SJSA1 (cell line): ENCODE data around the gene CELSR1. TPM values are rescaled to one million over a fixed set of nuclear protein-coding genes. Genes with fewer than 3 reads are reported as not detected.

Experiments used
- DNase-seq, 2 experiments: peaks; one replicate each; pipeline ENCODE4 v3.0.0-alpha.2; 2015 to 2020; ENCODE audit warnings: low spot score in 2 of 2, low read depth in 1 of 2
- H3K27ac ChIP-seq: fragments of 250-450 bp; sonication (Bioruptor Pico); 2 replicates; pipeline ENCODE4 v1.5.1; 2020; ENCODE audit warnings: mild to moderate bottlenecking, moderate library complexity
- H3K27me3 ChIP-seq: fragments of 250-450 bp; sonication (Bioruptor Pico); replicated peaks from 2 replicates; pipeline ENCODE4 v1.5.1; 2020; ENCODE audit warnings: mild to moderate bottlenecking, moderate library complexity
- H3K36me3 ChIP-seq: fragments of 250-450 bp; sonication (Bioruptor Pico); 2 replicates; pipeline ENCODE4 v1.5.1; 2020; ENCODE audit warnings: mild to moderate bottlenecking
- H3K4me1 ChIP-seq: fragments of 250-450 bp; sonication (Bioruptor Pico); replicated peaks from 2 replicates; pipeline ENCODE4 v1.6.1; 2021; ENCODE audit warnings: mild to moderate bottlenecking
- H3K4me3 ChIP-seq: fragments of 250-450 bp; sonication (Bioruptor Pico); 2 replicates; pipeline ENCODE4 v1.5.1; 2020; ENCODE audit warnings: mild to moderate bottlenecking
- H3K9me3 ChIP-seq: fragments of 250-450 bp; sonication (Bioruptor Pico); replicated peaks from 2 replicates; pipeline ENCODE4 v1.5.1; 2020; ENCODE audit warnings: mild to moderate bottlenecking
- total RNA-seq: library from RNA; depleted of rRNA; stranded (reverse); fragments of >200 nt; shearing (Covaris generic); gene quantifications from 2 replicates; pipeline ENCODE4 v1.2.3, GENCODE V29; 2014

The CELSR1 gene
- total RNA-seq, 1 experiment from 2014 or later: 1.1 TPM

DNA sequence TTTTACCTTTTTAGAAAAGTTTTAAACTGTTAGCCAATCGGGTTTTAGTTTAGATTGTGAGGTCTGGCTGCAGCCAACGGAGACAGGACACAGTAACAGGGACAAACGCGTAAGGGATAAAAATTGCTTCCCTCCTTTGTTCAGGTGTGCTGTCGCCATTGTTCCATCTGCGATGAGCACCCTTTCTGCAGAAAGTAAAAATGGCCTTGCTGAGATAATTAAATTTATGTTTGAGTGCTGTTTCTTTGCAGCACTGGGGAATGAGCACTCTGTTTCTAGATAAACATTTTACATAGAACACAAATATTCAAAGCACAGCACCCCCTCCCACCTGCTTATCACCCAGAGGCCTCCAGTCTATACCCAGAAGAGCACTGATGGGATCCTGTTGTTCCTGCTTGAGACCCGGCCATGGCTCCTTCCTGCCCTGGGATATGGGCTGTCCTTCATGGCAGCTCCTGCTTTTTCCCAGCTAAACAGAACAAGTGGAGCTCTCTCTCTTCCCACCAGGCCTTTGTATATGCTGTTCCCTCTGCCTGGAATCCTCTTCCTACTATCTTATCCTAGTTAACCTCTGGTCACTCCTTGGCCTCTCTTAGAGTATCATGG is 34.3 kb upstream of the CELSR1 start:
- Histone ChIP-seq H3K27me3 (no peaks in the 10 kb centered on the region), H3K4me1 (peaks cover 6% of the 10 kb centered on the region), H3K9me3 (no peaks in the 10 kb centered on the region), H3K36me3 (no peaks in the 10 kb centered on the region), H3K27ac (no peak overlapping the region), H3K4me3 (no peak overlapping the region)
- DNase-seq: no peak

DNA sequence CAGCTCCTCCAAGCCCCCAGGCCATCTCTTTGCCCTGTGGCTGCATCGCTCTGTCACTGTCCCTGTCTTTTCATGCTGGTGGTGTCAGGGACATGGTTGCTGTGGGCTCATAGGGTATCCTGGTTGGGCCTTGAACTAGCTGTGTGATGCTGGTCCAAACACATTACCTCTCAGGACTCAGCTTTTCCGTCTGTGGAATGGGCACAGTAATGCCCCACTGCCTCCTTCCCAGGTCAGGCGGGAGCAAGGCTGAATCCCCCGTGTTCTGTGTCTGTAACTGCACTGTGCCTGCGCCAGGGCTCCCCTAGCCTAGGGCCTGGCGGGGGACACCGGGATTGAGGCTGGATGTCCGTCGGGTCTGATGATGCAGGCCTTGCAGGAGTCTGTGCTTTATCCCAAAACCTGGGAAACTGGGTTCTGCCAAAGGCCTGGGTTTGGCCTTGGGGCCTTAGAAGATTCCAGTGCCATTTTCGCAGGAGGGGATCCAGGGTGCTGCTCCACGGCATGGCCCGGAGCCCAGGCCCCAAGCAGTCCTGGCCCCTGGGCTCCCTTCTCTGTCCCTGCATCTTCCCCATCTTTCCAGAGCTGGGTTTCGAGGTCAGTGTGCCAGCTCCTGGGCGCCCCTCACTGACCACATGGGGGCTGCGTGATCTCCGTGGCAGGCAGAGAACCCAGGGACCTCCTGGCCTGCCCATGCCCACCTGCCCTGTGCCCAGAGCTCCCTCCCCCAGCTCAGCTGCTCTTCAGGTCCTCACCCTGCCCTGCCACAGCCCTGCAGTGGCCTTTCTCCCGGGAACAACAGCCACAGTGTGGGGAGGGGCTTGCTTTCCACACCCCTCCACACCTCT is 32.7 kb upstream of the CELSR1 start:
- DNase-seq: no peak
- H3K4me1 ChIP-seq: no peaks in the 10 kb centered on the region
- H3K9me3 ChIP-seq: no peaks in the 10 kb centered on the region
- H3K4me3 ChIP-seq: no peak overlapping the region
- H3K27me3 ChIP-seq: no peaks in the 10 kb centered on the region
- H3K36me3 ChIP-seq: no peaks in the 10 kb centered on the region
- H3K27ac ChIP-seq: no peak overlapping the region

GRCh38 chr22:46569055-46569847 is 31.8 kb upstream of the CELSR1 start:
- Histone ChIP-seq H3K4me3 (no peak overlapping the region), H3K27me3 (no peaks in the 10 kb centered on the region), H3K4me1 (peaks cover 4% of the 10 kb centered on the region), H3K36me3 (no peaks in the 10 kb centered on the region), H3K9me3 (no peaks in the 10 kb centered on the region), H3K27ac (no peak overlapping the region)
- no peak for DNase-seq

DNA sequence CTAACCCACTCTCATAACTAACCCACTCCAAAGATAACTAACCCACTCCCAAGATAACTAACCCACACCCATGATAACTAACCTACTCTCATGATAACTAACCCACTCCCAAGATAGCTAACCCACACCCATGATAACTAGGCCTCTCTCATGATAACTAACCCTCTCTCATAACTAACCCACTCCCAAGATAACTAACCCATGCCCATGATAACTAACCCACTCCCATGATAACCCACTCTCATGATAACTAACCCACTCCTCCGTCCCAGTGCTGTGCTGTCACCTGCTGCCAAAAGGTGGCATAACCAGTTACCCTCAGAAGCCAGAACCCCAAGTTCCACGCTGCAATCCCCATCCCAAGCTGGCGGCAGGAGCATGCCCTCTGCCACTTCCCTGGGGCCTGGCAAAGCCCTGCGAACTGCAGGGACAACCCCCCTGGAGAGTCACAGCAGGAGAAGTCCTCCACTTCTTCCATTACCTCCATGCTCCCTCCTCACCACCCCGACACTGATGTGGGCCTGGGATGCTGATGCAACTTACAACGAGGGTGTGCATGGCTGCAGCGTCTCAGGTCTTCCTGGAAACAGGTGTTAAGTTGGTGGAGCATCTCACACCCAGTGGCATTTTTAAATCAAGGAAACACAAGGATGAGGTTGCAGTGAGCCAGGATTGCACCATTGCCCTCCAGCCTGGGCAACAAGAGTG is 30.8 kb upstream of the CELSR1 start:
- Histone ChIP-seq H3K4me3 (no peak overlapping the region), H3K9me3 (no peaks in the 10 kb centered on the region), H3K36me3 (no peaks in the 10 kb centered on the region), H3K4me1 (peaks cover 13% of the 10 kb centered on the region), H3K27me3 (no peaks in the 10 kb centered on the region), H3K27ac (no peak overlapping the region)
- DNase-seq: no peak

- Histone ChIP-seq H3K36me3 (no peaks in the 10 kb centered on the region), H3K4me3 (no peak overlapping the region), H3K27ac (no peak overlapping the region), H3K9me3 (no peaks in the 10 kb centered on the region), H3K4me1 (peaks cover 13% of the 10 kb centered on the region), H3K27me3 (no peaks in the 10 kb centered on the region)
- no peak for DNase-seq
Measured at GRCh38 chr22:46567471-46567870, 30.1 kb upstream of the CELSR1 start.

DNA sequence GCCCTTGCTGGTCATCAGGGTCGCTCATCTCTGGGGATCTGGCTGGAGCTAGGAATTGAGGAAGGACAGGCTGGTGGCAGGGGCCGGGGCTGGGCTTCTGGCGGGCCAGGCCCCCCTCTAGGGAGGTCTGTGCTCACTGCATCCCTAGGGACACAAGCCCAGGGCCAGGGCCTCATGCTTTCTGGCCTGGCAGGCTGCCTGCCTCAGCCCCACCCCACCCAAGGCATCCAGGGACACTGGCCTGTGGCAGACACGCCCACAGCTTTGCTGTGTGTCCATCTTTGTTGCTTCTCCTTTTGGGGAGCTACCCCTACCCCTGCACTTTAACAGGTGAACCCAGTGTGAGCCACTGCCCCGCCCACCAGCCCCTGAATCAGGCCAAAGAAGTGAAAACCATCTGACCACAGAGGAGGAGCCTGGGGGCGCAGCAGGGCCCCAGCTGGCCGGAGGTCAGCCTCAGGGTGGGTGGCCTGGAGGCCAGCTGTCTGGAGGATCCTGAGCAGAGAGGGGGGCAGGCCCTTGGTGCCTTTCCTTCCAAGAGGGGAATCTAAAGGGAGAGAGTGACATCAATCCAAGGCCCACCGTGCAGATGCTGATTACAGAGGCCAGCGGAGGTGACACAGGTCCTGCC is 26.8 kb upstream of the CELSR1 start:
- DNase-seq: peak in 1 of 2 experiments; percentile 35
- Histone ChIP-seq H3K9me3 (no peaks in the 10 kb centered on the region), H3K27ac (no peak overlapping the region), H3K4me3 (no peak overlapping the region), H3K27me3 (no peaks in the 10 kb centered on the region), H3K4me1 (peaks cover 13% of the 10 kb centered on the region), H3K36me3 (no peaks in the 10 kb centered on the region)

DNA sequence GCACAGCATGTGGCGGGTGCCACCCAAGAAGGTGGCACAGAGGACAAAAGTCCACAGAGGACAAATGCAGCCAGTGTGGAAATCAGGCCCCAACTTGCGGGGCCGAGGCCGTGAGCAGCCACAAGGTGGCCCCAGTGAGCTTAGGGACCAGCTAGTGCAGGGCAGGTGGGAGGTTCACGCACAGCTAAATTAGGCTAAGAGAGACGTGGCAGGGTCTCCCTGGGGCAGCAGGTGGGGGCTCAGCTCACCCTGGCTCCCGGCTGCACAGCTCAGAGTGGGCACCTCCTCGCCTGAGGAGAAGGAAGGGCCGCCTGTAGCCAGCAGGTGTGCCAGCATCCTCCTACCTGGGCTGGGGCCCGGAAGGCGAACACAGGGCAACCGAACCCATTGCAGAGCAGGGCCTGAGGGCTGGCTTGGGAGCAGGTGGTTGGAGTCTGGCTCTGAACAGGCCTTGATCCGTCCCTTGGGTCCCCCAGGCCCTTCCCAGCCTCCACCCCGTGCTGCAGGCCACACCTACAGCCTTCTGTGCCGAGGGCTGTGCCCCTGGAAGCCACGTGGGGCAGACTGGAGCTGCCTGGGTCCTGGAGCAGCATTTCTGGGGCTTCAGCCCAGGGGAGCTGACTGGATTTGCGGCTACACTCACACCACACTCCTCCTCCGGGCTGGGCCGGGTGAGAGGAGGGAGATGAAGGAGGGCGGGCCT is 26.1 kb upstream of the CELSR1 start:
- no peak overlapping the region for H3K27ac ChIP-seq
- H3K4me3 ChIP-seq: no peak overlapping the region
- DNase-seq: peak in 1 of 2 experiments; percentile 45
- no peaks in the 10 kb centered on the region for H3K9me3 ChIP-seq
- peaks cover 13% of the 10 kb centered on the region for H3K4me1 ChIP-seq
- H3K27me3 ChIP-seq: no peaks in the 10 kb centered on the region
- H3K36me3 ChIP-seq: no peaks in the 10 kb centered on the region

DNA sequence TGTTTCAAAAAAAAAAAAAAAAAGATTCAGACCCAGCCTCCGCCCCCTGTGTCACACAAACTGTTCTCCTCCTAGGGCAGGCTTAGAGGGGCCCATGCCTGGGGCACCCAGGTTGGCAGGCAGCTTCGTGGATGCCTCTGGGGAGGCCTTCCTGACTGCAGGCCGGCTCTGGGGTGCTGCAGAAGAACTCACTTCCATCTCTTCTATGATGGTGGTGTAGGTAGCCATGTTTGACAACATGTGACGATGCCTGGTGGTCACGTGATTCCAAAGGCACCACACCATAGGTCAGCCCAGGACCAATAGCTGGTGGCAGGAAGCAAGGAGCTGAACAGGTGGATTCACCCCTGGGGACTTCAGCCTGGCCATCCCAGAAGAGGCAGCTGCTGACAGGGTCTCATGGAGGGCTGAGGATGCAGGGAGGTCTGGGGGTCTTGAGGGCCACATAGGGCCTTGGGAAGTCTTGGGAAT is 24.1 kb upstream of the CELSR1 start:
- H3K4me3 ChIP-seq: no peak overlapping the region
- no peaks in the 10 kb centered on the region for H3K27me3 ChIP-seq
- DNase-seq: no peak
- peaks cover 13% of the 10 kb centered on the region for H3K4me1 ChIP-seq
- H3K36me3 ChIP-seq: no peaks in the 10 kb centered on the region
- H3K9me3 ChIP-seq: no peaks in the 10 kb centered on the region
- H3K27ac ChIP-seq: no peak overlapping the region

DNA sequence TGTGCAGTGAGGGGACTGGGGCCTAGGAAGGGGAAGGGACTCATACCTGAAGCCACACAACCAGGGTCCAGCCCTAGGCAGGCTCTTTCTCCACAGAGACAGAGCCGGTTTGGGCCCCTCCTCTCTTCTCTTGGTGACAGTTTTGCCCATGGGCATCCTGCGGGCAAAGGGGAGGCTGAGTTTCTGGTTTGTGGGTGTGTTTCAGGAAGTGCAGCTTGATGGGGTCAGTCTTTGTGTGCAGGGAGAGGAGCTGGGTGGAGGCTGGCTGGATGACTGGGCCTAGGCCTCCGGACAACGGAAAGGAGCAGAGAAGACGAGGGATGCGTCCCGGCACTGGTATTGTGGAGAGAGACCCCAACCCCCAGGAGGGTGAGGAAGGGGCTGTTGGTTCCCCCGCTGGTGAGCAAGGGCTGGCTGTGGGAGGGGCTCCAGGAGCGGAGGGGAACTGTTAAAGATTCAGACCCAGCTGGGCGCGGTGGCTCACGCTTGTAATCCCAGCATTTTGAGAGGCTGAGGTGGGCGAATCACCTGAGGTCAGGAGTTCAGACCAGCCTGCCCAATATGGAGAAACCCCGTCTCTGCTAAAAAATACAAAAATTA is 23.4 kb upstream of the CELSR1 start:
- Histone ChIP-seq H3K9me3 (no peaks in the 10 kb centered on the region), H3K4me1 (peaks cover 13% of the 10 kb centered on the region), H3K36me3 (no peaks in the 10 kb centered on the region), H3K4me3 (no peak overlapping the region), H3K27ac (no peak overlapping the region), H3K27me3 (no peaks in the 10 kb centered on the region)
- DNase-seq: no peak

DNA sequence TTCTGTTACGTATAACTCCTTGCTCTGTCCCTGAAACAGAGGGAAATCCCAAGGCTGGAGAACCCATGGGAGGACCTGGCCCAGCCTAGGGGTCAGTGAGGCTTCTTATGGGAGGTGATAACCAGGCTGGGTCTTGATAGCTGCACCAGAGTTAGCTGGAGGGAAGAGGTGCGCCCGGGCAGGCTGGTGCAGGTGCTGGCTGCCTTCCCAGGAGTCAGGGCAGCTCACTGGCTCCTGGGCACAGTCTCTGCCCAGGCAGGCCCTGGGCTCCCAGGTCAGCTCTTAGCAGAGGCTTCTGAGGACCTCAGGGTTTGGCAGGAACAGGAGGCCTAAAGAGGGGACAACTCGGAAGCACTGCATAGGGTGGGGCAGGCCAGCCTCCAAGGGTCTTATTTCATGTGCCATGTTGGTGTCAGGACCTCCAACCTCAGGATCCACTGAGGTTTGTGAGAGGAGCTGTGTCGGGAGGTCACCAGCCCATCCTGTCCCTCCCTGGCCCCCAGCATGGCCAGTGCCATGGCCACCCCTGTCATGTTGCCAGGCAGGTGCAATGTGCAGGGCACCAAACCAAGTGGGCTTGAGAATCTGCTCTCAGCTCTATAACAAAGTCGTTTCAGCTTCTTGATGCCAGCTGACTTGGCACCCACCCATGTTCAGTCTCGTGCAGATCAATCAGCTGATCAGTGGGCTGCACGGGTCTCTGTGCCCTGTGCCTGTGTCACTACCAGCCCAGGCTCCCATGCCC is 20.5 kb upstream of the CELSR1 start:
- Histone ChIP-seq H3K27ac (no peak overlapping the region), H3K9me3 (no peaks in the 10 kb centered on the region; the same call in 1 of the 2 replicates), H3K27me3 (no peaks in the 10 kb centered on the region), H3K4me1 (no peaks in the 10 kb centered on the region), H3K4me3 (no peak overlapping the region), H3K36me3 (no peaks in the 10 kb centered on the region)
- DNase-seq: no peak

DNA sequence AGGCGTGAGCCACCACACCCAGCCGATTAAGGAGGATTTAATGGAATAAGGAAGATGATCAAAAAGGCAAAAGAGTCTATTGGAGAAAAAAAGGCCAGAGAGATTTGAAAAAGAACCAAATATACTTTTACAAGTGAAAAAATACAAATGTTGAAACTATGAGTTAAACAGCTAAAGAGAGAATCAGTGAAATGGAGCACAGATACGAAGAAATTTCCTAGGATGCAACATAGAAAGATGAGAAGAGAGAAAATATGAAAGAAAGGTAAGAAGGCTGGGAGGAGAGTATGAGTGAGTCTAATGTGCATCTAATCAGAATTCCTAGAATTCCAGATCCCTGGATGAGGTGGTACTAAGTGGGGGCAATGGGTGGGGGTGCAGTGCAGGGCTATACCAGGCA is 19.4 kb upstream of the CELSR1 start:
- no peak overlapping the region for H3K27ac ChIP-seq
- no peak overlapping the region for H3K4me3 ChIP-seq
- H3K27me3 ChIP-seq: no peaks in the 10 kb centered on the region
- H3K4me1 ChIP-seq: no peaks in the 10 kb centered on the region
- H3K36me3 ChIP-seq: no peaks in the 10 kb centered on the region
- H3K9me3 ChIP-seq: no peaks in the 10 kb centered on the region; the same call in 1 of the 2 replicates
- DNase-seq: no peak

- Histone ChIP-seq H3K4me3 (no peak overlapping the region), H3K27me3 (no peaks in the 10 kb centered on the region), H3K4me1 (peaks cover 17% of the 10 kb centered on the region), H3K27ac (no peak overlapping the region), H3K36me3 (no peaks in the 10 kb centered on the region), H3K9me3 (no peaks in the 10 kb centered on the region; the same call in 1 of the 2 replicates)
- DNase-seq: no peak
Measured at GRCh38 chr22:46553189-46553588, 15.8 kb upstream of the CELSR1 start.
